HEK293 (cell line): ENCODE measurements around the gene DARS2.

Experiments used
- CTCF ChIA-PET: fragments of 350-600 bp; formaldehyde crosslinking; extraction: SDS; loops from one replicate; lab custom pipeline; 2021; ENCODE audit warnings: antibody characterized with exemption; lab: Yijun Ruan, JAX
- POLR2A ChIA-PET: fragments of 300-600 bp; formaldehyde crosslinking; extraction: SDS; loops from one replicate; lab custom pipeline; 2020; ENCODE audit warnings: antibody characterized with exemption, inconsistent platforms; lab: Yijun Ruan, JAX
- H3K27ac ChIP-seq: fragments of 200-500 bp; sonication (Bioruptor generic); 2 replicates; pipeline ENCODE4 v1.5.1; 2014; ENCODE audit warnings: low read depth, low read length, control low read depth, inconsistent platforms; ENCODE audit errors: extremely low read depth
- H3K36me3 ChIP-seq, 2 experiments: fragments of 200-500 bp in 1 of 2; sonication (Bioruptor generic) in 1 of 2; 1 replicate in 1 of 2; 2 replicates in 1 of 2; pipeline ENCODE4 v1.5.1; 2014 to 2017; ENCODE audit warnings: inconsistent platforms in 2 of 2, low read length in 2 of 2; ENCODE audit not compliant: control insufficient read depth in 2 of 2, insufficient read depth in 1 of 2
- H3K4me1 ChIP-seq: fragments of 200-500 bp; sonication (Bioruptor generic); 2 replicates; pipeline ENCODE4 v1.5.1; 2014; ENCODE audit warnings: mild to moderate bottlenecking, low read length, inconsistent platforms; ENCODE audit not compliant: control insufficient read depth, insufficient read depth
- H3K4me3 ChIP-seq: 2 replicates; pipeline ENCODE4 v1.5.1; 2011; ENCODE audit warnings: low read depth, mild to moderate bottlenecking, control low read depth, low read length, moderate library complexity
- H3K9me3 ChIP-seq: fragments of 200-500 bp; sonication (Bioruptor generic); 2 replicates; pipeline ENCODE4 v1.5.1; 2014; ENCODE audit warnings: low read depth, low read length, inconsistent platforms; ENCODE audit not compliant: control insufficient read depth, insufficient read depth
- BCL6B ChIP-seq: fragments of 450-650 bp; formaldehyde crosslinking; IDR thresholded peaks from 2 replicates; pipeline ENCODE4 v1.5.1; 2017; ENCODE audit warnings: missing biosample characterization, missing genetic modification characterization
- GFI1B ChIP-seq: fragments of 450-650 bp; formaldehyde crosslinking; IDR thresholded peaks from 2 replicates; pipeline ENCODE4 v1.5.1; 2016; ENCODE audit warnings: missing biosample characterization, missing genetic modification characterization
- REST ChIP-seq: fragments of 450-650 bp; formaldehyde crosslinking; IDR thresholded peaks from 2 replicates; pipeline ENCODE4 v1.5.1; 2016; ENCODE audit warnings: missing biosample characterization, missing genetic modification characterization
- ZNF174 ChIP-seq: fragments of 450-650 bp; formaldehyde crosslinking; IDR thresholded peaks from 2 replicates; pipeline ENCODE4 v1.5.0; 2017; ENCODE audit warnings: missing biosample characterization, mild to moderate bottlenecking, missing genetic modification characterization
- ZNF302 ChIP-seq: fragments of 450-650 bp; formaldehyde crosslinking; IDR thresholded peaks from 2 replicates; pipeline ENCODE4 v1.5.1; 2016; ENCODE audit warnings: missing biosample characterization, missing genetic modification characterization, low read depth
- ZNF311 ChIP-seq: fragments of 450-650 bp; formaldehyde crosslinking; IDR thresholded peaks from 2 replicates; pipeline ENCODE4 v1.5.1; 2017; ENCODE audit warnings: missing biosample characterization, missing genetic modification characterization, borderline replicate concordance
- ZNF366 ChIP-seq: fragments of 450-650 bp; formaldehyde crosslinking; conservative IDR thresholded peaks from 2 replicates; pipeline ENCODE4 v1.5.1; 2016; ENCODE audit warnings: missing biosample characterization, missing genetic modification characterization
- ZNF529 ChIP-seq: fragments of 450-650 bp; formaldehyde crosslinking; IDR thresholded peaks from 2 replicates; pipeline ENCODE4 v1.5.1; 2017; ENCODE audit warnings: missing genetic modification characterization, missing biosample characterization; ENCODE audit not compliant: insufficient replicate concordance
- ZNF530 ChIP-seq: fragments of 450-650 bp; formaldehyde crosslinking; IDR thresholded peaks from 2 replicates; pipeline ENCODE4 v1.5.1; 2016; ENCODE audit warnings: low read depth, missing biosample characterization, missing genetic modification characterization
- ZNF560 ChIP-seq: fragments of 450-650 bp; formaldehyde crosslinking; IDR thresholded peaks from 2 replicates; pipeline ENCODE4 v1.5.1; 2017; ENCODE audit warnings: missing biosample characterization, missing genetic modification characterization, borderline replicate concordance
- ZNF561 ChIP-seq: fragments of 450-650 bp; IDR thresholded peaks from 2 replicates; pipeline ENCODE4 v1.5.1; 2018; ENCODE audit warnings: missing biosample characterization, missing genetic modification characterization, borderline replicate concordance
- ZNF76 ChIP-seq: fragments of 450-650 bp; formaldehyde crosslinking; IDR thresholded peaks from 2 replicates; pipeline ENCODE4; 2016; ENCODE audit warnings: low read depth, missing biosample characterization, missing genetic modification characterization, borderline replicate concordance
- ZNF777 ChIP-seq: fragments of 450-650 bp; formaldehyde crosslinking; IDR thresholded peaks from 2 replicates; pipeline ENCODE4 v1.5.1; 2017; ENCODE audit warnings: missing biosample characterization, missing genetic modification characterization, borderline replicate concordance
- ZNF830 ChIP-seq: fragments of 450-650 bp; IDR thresholded peaks from 2 replicates; pipeline ENCODE4 v1.5.0; 2018; ENCODE audit warnings: missing biosample characterization, missing genetic modification characterization, low read depth, mild to moderate bottlenecking, moderate library complexity
- ZSCAN5A ChIP-seq: fragments of 450-650 bp; formaldehyde crosslinking; IDR thresholded peaks from 2 replicates; pipeline ENCODE4 v1.5.1; 2016; ENCODE audit warnings: missing biosample characterization, missing genetic modification characterization
- TF ChIP-seq, protein P1 (sequence below): fragments of 450-650 bp; formaldehyde crosslinking; IDR thresholded peaks from 2 replicates; pipeline ENCODE4 v1.5.1; 2016; ENCODE audit warnings: missing biosample characterization, missing genetic modification characterization

Gene DARS2

DNA sequence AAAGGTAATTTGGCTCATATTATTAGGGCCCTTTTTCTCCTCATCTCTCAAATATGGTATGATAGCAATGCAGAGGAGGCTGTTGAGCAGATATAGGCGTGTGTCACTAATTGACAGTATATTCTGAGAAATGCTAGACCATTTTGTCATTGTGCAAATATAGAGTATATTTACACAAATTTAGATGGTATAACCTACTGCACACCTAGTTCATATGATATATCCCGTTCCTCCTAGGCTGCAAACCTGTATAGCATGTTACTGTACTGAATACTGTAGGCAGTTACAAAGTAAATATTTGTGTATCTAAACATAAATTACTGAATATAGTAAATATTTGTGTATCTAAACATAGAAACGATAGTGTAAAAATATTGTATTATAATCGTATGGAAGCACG is 52.3 kb downstream of the DARS2 start:
- TF ChIP-seq REST: no peak
- no peak for TF ChIP-seq ZNF560 (tag by site-specific recombination)
- TF ChIP-seq ZNF561 (tag by site-specific recombination): no peak
- no peak for TF ChIP-seq ZNF529
- no peak for TF ChIP-seq ZNF174 (tag by site-specific recombination)
- TF ChIP-seq ZNF777 (tag by site-specific recombination): no peak
- no peak for TF ChIP-seq ZNF302
- TF ChIP-seq ZNF830: no peak
- TF ChIP-seq BCL6B: no peak
- TF ChIP-seq, protein P1, sequence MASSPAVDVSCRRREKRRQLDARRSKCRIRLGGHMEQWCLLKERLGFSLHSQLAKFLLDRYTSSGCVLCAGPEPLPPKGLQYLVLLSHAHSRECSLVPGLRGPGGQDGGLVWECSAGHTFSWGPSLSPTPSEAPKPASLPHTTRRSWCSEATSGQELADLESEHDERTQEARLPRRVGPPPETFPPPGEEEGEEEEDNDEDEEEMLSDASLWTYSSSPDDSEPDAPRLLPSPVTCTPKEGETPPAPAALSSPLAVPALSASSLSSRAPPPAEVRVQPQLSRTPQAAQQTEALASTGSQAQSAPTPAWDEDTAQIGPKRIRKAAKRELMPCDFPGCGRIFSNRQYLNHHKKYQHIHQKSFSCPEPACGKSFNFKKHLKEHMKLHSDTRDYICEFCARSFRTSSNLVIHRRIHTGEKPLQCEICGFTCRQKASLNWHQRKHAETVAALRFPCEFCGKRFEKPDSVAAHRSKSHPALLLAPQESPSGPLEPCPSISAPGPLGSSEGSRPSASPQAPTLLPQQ (tag by site-specific recombination): no peak
- no peak for TF ChIP-seq ZNF76
- TF ChIP-seq ZNF366 (tag by site-specific recombination): no peak
- no peak for TF ChIP-seq ZNF530
- POLR2A ChIA-PET: interaction anchor here (1.1 kb wide), 1 partner anchor 9 kb away, joined by 3 read pairs; the partner anchor contains the start of genes GAS5 and ZBTB37
- CTCF ChIA-PET: no interaction called here
- peaks cover 3 to 31% of the 10 kb centered on the region in 2 experiments; a peak in 2 of 3 replicates for H3K36me3 ChIP-seq
- H3K9me3 ChIP-seq: no peaks in the 10 kb centered on the region
- H3K4me1 ChIP-seq: no peaks in the 10 kb centered on the region
- H3K27ac ChIP-seq: no peak overlapping the region
- H3K4me3 ChIP-seq: no peak overlapping the region

GRCh38 chr1:173878251-173878650 is 53.8 kb downstream of the DARS2 start:
- H3K4me3 ChIP-seq: no peak overlapping the region
- ChIA-PET POLR2A (no interaction called here), CTCF (interaction anchor here (0.7 kb wide), 1 partner anchor 89 kb away, joined by 3 read pairs; no protein-coding TSS in a partner anchor)
- peaks cover 3 to 30% of the 10 kb centered on the region in 2 experiments; a peak in 2 of 3 replicates for H3K36me3 ChIP-seq
- no peak for TF ChIP-seq GFI1B (tag by site-specific recombination)
- no peak for TF ChIP-seq ZSCAN5A (tag by site-specific recombination)
- TF ChIP-seq ZNF311: no peak
- no peaks in the 10 kb centered on the region for H3K4me1 ChIP-seq
- H3K9me3 ChIP-seq: no peaks in the 10 kb centered on the region
- H3K27ac ChIP-seq: no peak overlapping the region
